HG03521 (cell line): ENCODE measurements around the gene GABPB1.
A peak's percentile ranks its signal among the peaks of the same experiment; 100 is the strongest.

Experiments used
- ATAC-seq: cut with Tn5 transposase; IDR thresholded peaks from one replicate; pipeline ENCODE4 v1.9.1; 2021; ENCODE audit warnings: mild to moderate bottlenecking, moderate library complexity; ENCODE audit not compliant: unreplicated experiment

Gene GABPB1

GRCh38 chr15:50247819-50248655 lies 107.0 kb downstream of the GABPB1 start:
- peak; percentile 93 for ATAC-seq

GRCh38 chr15:50246631-50247030 lies 108.4 kb downstream of the GABPB1 start:
- ATAC-seq: no peak

- ATAC-seq: no peak
Measured at GRCh38 chr15:50244959-50245624, 109.9 kb downstream of the GABPB1 start.

- ATAC-seq: no peak
Measured at GRCh38 chr15:50244153-50244552, 110.8 kb downstream of the GABPB1 start.

GRCh38 chr15:50241684-50242450 lies 113.1 kb downstream of the GABPB1 start:
- no peak for ATAC-seq

GRCh38 chr15:50238255-50238654 lies 116.7 kb downstream of the GABPB1 start:
- ATAC-seq: no peak

- no peak for ATAC-seq
Measured at GRCh38 chr15:50236433-50236832, 118.6 kb downstream of the GABPB1 start.

GRCh38 chr15:50235794-50236193 lies 119.2 kb downstream of the GABPB1 start:
- no peak for ATAC-seq

GRCh38 chr15:50234764-50235163 lies 120.2 kb downstream of the GABPB1 start:
- no peak for ATAC-seq

GRCh38 chr15:50233192-50233736 lies 121.7 kb downstream of the GABPB1 start:
- no peak for ATAC-seq

- ATAC-seq: no peak
Measured at GRCh38 chr15:50232791-50233190, 122.2 kb downstream of the GABPB1 start.

- ATAC-seq: no peak
Measured at GRCh38 chr15:50231761-50232160, 123.2 kb downstream of the GABPB1 start.

- ATAC-seq: no peak
Measured at GRCh38 chr15:50229336-50229735, 125.7 kb downstream of the GABPB1 start.

GRCh38 chr15:50228866-50229265 lies 126.1 kb downstream of the GABPB1 start:
- no peak for ATAC-seq

GRCh38 chr15:50227076-50227475 lies 127.9 kb downstream of the GABPB1 start:
- ATAC-seq: no peak

GRCh38 chr15:50225938-50226337 lies 129.1 kb downstream of the GABPB1 start:
- ATAC-seq: no peak
